ENCODE data around the gene MMP8. TPM values are rescaled to one million over a fixed set of nuclear protein-coding genes. Genes with fewer than 3 reads are reported as not detected.
A peak's percentile ranks its signal among the peaks of the same experiment; 100 is the strongest.

The MMP8 gene
- total RNA-seq, 2 donors from 2014 or later, result not detected

- DNase-seq, result no peak
- ATAC-seq, result no peak
- intact Hi-C loops (cut with DNase I, micrococcal nuclease), result loop anchor here in 1 of 2 donors (10.0 kb wide), 1 partner anchor 335 kb away; no protein-coding TSS in a partner anchor
Observed at GRCh38 chr11:102669664-102670063, 55.1 kb downstream of the MMP8 start.

GRCh38 chr11:102666331-102666957, 58.3 kb downstream of the MMP8 start:
- DNase-seq (no peak), ATAC-seq (peak; percentile 75)
- intact Hi-C loops (cut with DNase I, micrococcal nuclease), result loop anchor here in 1 of 2 donors (10.0 kb wide), 1 partner anchor 332 kb away; no protein-coding TSS in a partner anchor

GRCh38 chr11:102664001-102664752, 60.6 kb downstream of the MMP8 start:
- DNase-seq, result no peak
- intact Hi-C loops (cut with DNase I, micrococcal nuclease), result loop anchor here in 1 of 2 donors (10.0 kb wide), 1 partner anchor 329 kb away; no protein-coding TSS in a partner anchor
- ATAC-seq, result no peak

GRCh38 chr11:102662607-102663006, 62.1 kb downstream of the MMP8 start:
- intact Hi-C loops (cut with DNase I, micrococcal nuclease), result loop anchor here in 1 of 2 donors (10.0 kb wide), 1 partner anchor 328 kb away; no protein-coding TSS in a partner anchor
- DNase-seq (no peak), ATAC-seq (no peak)

Other genes starting within 250 kb of the MMP8 start
- gene MMP7, start 194.2 kb downstream of the MMP8 start, total RNA-seq, result not detected
- not detected for gene MMP20, start 99.6 kb downstream of the MMP8 start, total RNA-seq
- gene MMP27, start 19.2 kb downstream of the MMP8 start, total RNA-seq, result under 1 TPM in 1 of 2 donors, not detected in 1; 0.47 TPM
- gene MMP10, start 55.7 kb upstream of the MMP8 start, total RNA-seq, result under 1 TPM in 1 of 2 donors, not detected in 1; 0.47 TPM
- gene MMP1, start 73.2 kb upstream of the MMP8 start, total RNA-seq, result under 1 TPM; 0.75 to 0.79 TPM
- 1 to 10 TPM in 1 of 2 donors, under 1 TPM in 1; 0.50 to 1.3 TPM for gene MMP3, start 118.7 kb upstream of the MMP8 start, total RNA-seq
- 10 to 100 TPM in 1 of 2 donors, 1 to 10 TPM in 1; 3.5 to 10.9 TPM for gene MMP12, start 150.0 kb upstream of the MMP8 start, total RNA-seq
- not detected for gene MMP13, start 230.8 kb upstream of the MMP8 start, total RNA-seq

Measured in left colon (tissue), 2 donors.